Measurements from ENCODE around the gene MVB12B.

MVB12B gene

GRCh38 chr9:126342621-126343031, 16.0 kb downstream of the MVB12B start:
- Histone ChIP-seq H3K27me3 (ENCODE audit: control insufficient read depth in 5 of 5, insufficient read depth in 4 of 5, low read length in 5 of 5) (no peaks in the 10 kb centered on the region), H3K4me1 (ENCODE audit: control insufficient read depth in 5 of 5, insufficient read depth in 5 of 5, low read length in 5 of 5) (peaks cover 0 to 30% (median 15%) of the 10 kb centered on the region in 5 donors), H3K9me3 (ENCODE audit: control insufficient read depth in 5 of 5, low read length in 5 of 5) (no peaks in the 10 kb centered on the region), H3K9ac (ENCODE audit: low read length in 5 of 5) (no peak overlapping the region), H3K27ac (ENCODE audit: low read depth, low read length) (no peak overlapping the region), H3K4me3 (ENCODE audit: low read depth in 1 of 5, low read length in 5 of 5) (no peak overlapping the region), H3K36me3 (ENCODE audit: control insufficient read depth in 5 of 5, insufficient read depth in 5 of 5, low read length in 5 of 5) (peaks cover 7 to 30% (median 23%) of the 10 kb centered on the region in 5 donors)

- H3K4me1 ChIP-seq (ENCODE audit: control insufficient read depth in 5 of 5, insufficient read depth in 5 of 5, low read length in 5 of 5) = peaks cover 0 to 37% (median 19%) of the 10 kb centered on the region in 5 donors
- no peak overlapping the region for H3K9ac ChIP-seq (ENCODE audit: low read length in 5 of 5)
- H3K27ac ChIP-seq (ENCODE audit: low read depth, low read length) = no peak overlapping the region
These were observed 16.7 kb downstream of the MVB12B start for GRCh38 chr9:126343271-126343700.

DNA sequence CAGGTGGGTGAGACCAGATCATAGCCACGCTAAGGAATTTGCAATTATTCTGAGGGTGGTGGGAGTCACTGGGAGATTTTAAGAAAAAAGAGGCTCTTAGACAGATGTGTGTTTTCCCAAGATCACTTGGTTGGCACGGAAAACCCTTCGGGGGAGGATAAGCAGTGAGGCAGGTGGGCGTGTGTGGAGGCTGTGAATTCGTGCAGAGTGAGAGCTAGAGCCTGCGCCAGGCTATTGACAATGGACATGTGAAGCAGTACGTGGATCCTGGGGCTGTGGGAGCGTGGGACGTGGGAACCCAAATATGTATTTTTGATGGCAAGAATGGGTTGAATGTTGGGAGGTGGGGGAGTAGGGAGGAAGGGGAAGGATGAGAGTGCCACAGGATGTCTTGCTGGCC, 19.4 kb downstream of the MVB12B start:
- Histone ChIP-seq H3K36me3 (ENCODE audit: control insufficient read depth in 5 of 5, insufficient read depth in 5 of 5, low read length in 5 of 5) (peaks cover 4 to 22% (median 16%) of the 10 kb centered on the region in 5 donors), H3K27ac (ENCODE audit: low read depth, low read length) (no peak overlapping the region), H3K4me3 (ENCODE audit: low read depth in 1 of 5, low read length in 5 of 5) (no peak overlapping the region), H3K9me3 (ENCODE audit: control insufficient read depth in 5 of 5, low read length in 5 of 5) (peaks cover 0 to 7% (median under 1%) of the 10 kb centered on the region in 5 donors), H3K4me1 (ENCODE audit: control insufficient read depth in 5 of 5, insufficient read depth in 5 of 5, low read length in 5 of 5) (peaks cover 0 to 35% (median 28%) of the 10 kb centered on the region in 5 donors), H3K27me3 (ENCODE audit: control insufficient read depth in 5 of 5, insufficient read depth in 4 of 5, low read length in 5 of 5) (no peaks in the 10 kb centered on the region), H3K9ac (ENCODE audit: low read length in 5 of 5) (no peak overlapping the region)

More at GRCh38 chr9:126343271-126343700, 16.7 kb downstream of the MVB12B start:
- Histone ChIP-seq H3K27me3 (ENCODE audit: control insufficient read depth in 5 of 5, insufficient read depth in 4 of 5, low read length in 5 of 5) (no peaks in the 10 kb centered on the region), H3K9me3 (ENCODE audit: control insufficient read depth in 5 of 5, low read length in 5 of 5) (no peaks in the 10 kb centered on the region), H3K36me3 (ENCODE audit: control insufficient read depth in 5 of 5, insufficient read depth in 5 of 5, low read length in 5 of 5) (peaks cover 7 to 30% (median 23%) of the 10 kb centered on the region in 5 donors), H3K4me3 (ENCODE audit: low read depth in 1 of 5, low read length in 5 of 5) (no peak overlapping the region)

- H3K4me1 ChIP-seq (ENCODE audit: control insufficient read depth in 5 of 5, insufficient read depth in 5 of 5, low read length in 5 of 5) = peaks cover 0 to 35% (median 28%) of the 10 kb centered on the region in 5 donors
- H3K9ac ChIP-seq (ENCODE audit: low read length in 5 of 5) = no peak overlapping the region
- H3K9me3 ChIP-seq (ENCODE audit: control insufficient read depth in 5 of 5, low read length in 5 of 5) = peaks cover 0 to 12% (median 6%) of the 10 kb centered on the region in 5 donors
- peaks cover 0 to 15% (median 8%) of the 10 kb centered on the region in 5 donors for H3K36me3 ChIP-seq (ENCODE audit: control insufficient read depth in 5 of 5, insufficient read depth in 5 of 5, low read length in 5 of 5)
- no peak overlapping the region for H3K4me3 ChIP-seq (ENCODE audit: low read depth in 1 of 5, low read length in 5 of 5)
- H3K27ac ChIP-seq (ENCODE audit: low read depth, low read length) = peak overlapping the region; percentile 23
- no peaks in the 10 kb centered on the region for H3K27me3 ChIP-seq (ENCODE audit: control insufficient read depth in 5 of 5, insufficient read depth in 4 of 5, low read length in 5 of 5)
These were observed 20.5 kb downstream of the MVB12B start for GRCh38 chr9:126347093-126347492.

- Histone ChIP-seq H3K27ac (ENCODE audit: low read depth, low read length) (peak overlapping the region; percentile 23), H3K9ac (ENCODE audit: low read length in 5 of 5) (peak overlapping the region in 2 of 5 donors; percentile 40 to 49), H3K9me3 (ENCODE audit: control insufficient read depth in 5 of 5, low read length in 5 of 5) (peaks cover 0 to 12% (median 6%) of the 10 kb centered on the region in 5 donors), H3K27me3 (ENCODE audit: control insufficient read depth in 5 of 5, insufficient read depth in 4 of 5, low read length in 5 of 5) (no peaks in the 10 kb centered on the region), H3K4me3 (ENCODE audit: low read depth in 1 of 5, low read length in 5 of 5) (peak overlapping the region in 2 of 5 donors; percentile 38 to 49), H3K4me1 (ENCODE audit: control insufficient read depth in 5 of 5, insufficient read depth in 5 of 5, low read length in 5 of 5) (peaks cover 0 to 28% (median 23%) of the 10 kb centered on the region in 5 donors), H3K36me3 (ENCODE audit: control insufficient read depth in 5 of 5, insufficient read depth in 5 of 5, low read length in 5 of 5) (peaks cover 0 to 11% (median 8%) of the 10 kb centered on the region in 5 donors)
These were observed 21.5 kb downstream of the MVB12B start for GRCh38 chr9:126347911-126348760.

DNA sequence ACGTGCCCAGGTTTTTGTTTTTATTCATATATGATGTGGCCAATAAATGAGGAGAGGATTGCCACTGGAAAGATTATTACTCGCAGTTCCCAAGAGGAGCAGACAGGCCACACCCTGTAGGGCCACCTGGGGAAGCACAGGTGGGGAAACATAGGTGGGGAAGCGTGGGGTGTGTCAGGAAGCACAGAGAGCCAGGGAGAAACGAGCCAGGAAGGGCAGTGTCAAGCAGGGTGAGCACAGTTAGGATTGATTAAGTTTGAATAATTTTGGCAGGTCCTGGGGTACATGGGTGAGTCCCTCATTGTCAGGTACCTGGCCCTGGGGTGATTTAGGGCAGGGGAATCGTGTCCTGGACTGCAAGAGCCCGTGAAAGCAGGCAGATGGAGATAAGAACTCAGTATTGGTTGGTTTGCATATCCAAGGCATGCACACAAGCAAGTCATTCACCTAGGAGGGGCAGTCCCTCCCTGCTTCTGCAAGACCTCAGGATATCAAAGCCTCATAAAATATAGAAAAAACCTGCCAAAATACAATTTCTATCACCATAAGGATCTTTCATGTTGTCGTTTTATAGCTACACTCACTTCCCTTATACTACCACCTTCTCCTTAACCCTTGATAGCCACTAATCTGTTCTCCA, 22.4 kb downstream of the MVB12B start:
- no peaks in the 10 kb centered on the region for H3K27me3 ChIP-seq (ENCODE audit: control insufficient read depth in 5 of 5, insufficient read depth in 4 of 5, low read length in 5 of 5)
- H3K4me1 ChIP-seq (ENCODE audit: control insufficient read depth in 5 of 5, insufficient read depth in 5 of 5, low read length in 5 of 5) = peaks cover 0 to 24% (median 19%) of the 10 kb centered on the region in 5 donors
- H3K9me3 ChIP-seq (ENCODE audit: control insufficient read depth in 5 of 5, low read length in 5 of 5) = peaks cover 0 to 12% (median 6%) of the 10 kb centered on the region in 5 donors
- peaks cover 0 to 11% (median 8%) of the 10 kb centered on the region in 5 donors for H3K36me3 ChIP-seq (ENCODE audit: control insufficient read depth in 5 of 5, insufficient read depth in 5 of 5, low read length in 5 of 5)
- H3K9ac ChIP-seq (ENCODE audit: low read length in 5 of 5) = no peak overlapping the region
- no peak overlapping the region for H3K27ac ChIP-seq (ENCODE audit: low read depth, low read length)
- H3K4me3 ChIP-seq (ENCODE audit: low read depth in 1 of 5, low read length in 5 of 5) = no peak overlapping the region

- Histone ChIP-seq H3K9ac (ENCODE audit: low read length in 5 of 5) (peak overlapping the region in 1 of 5 donors; percentile 17), H3K36me3 (ENCODE audit: control insufficient read depth in 5 of 5, insufficient read depth in 5 of 5, low read length in 5 of 5) (no peaks in the 10 kb centered on the region), H3K27ac (ENCODE audit: low read depth, low read length) (no peak overlapping the region), H3K27me3 (ENCODE audit: control insufficient read depth in 5 of 5, insufficient read depth in 4 of 5, low read length in 5 of 5) (no peaks in the 10 kb centered on the region), H3K4me3 (ENCODE audit: low read depth in 1 of 5, low read length in 5 of 5) (no peak overlapping the region), H3K4me1 (ENCODE audit: control insufficient read depth in 5 of 5, insufficient read depth in 5 of 5, low read length in 5 of 5) (peaks cover 0 to 7% (median 3%) of the 10 kb centered on the region in 5 donors), H3K9me3 (ENCODE audit: control insufficient read depth in 5 of 5, low read length in 5 of 5) (peaks cover 0 to 14% (median 6%) of the 10 kb centered on the region in 5 donors)
These were observed 28.5 kb downstream of the MVB12B start for GRCh38 chr9:126354887-126355770.

DNA sequence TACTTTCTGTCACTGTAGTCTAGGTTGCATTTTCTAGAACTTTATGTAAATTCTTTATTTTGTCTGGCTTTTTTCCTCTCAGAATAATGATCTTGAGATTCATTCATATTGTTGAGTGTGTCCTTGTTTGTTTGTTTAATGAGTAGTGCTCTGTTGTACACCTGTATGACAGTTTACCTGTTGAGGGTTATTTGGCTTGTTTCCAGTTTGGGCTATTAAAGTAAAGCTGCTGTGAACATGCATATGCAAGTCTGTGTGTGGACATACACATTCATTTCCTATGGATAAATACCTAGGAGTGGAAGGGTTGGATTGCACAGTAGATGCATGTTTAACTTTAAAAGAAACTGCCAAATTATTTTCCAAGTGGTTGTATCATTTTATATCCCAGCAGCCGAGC, 30.4 kb downstream of the MVB12B start:
- no peak overlapping the region for H3K4me3 ChIP-seq (ENCODE audit: low read depth in 1 of 5, low read length in 5 of 5)
- peaks cover 0 to 7% (median 3%) of the 10 kb centered on the region in 5 donors for H3K4me1 ChIP-seq (ENCODE audit: control insufficient read depth in 5 of 5, insufficient read depth in 5 of 5, low read length in 5 of 5)
- H3K9me3 ChIP-seq (ENCODE audit: control insufficient read depth in 5 of 5, low read length in 5 of 5) = peaks cover 3 to 19% (median 8%) of the 10 kb centered on the region in 5 donors
- no peaks in the 10 kb centered on the region for H3K27me3 ChIP-seq (ENCODE audit: control insufficient read depth in 5 of 5, insufficient read depth in 4 of 5, low read length in 5 of 5)
- no peak overlapping the region for H3K9ac ChIP-seq (ENCODE audit: low read length in 5 of 5)
- no peak overlapping the region for H3K27ac ChIP-seq (ENCODE audit: low read depth, low read length)
- H3K36me3 ChIP-seq (ENCODE audit: control insufficient read depth in 5 of 5, insufficient read depth in 5 of 5, low read length in 5 of 5) = no peaks in the 10 kb centered on the region

DNA sequence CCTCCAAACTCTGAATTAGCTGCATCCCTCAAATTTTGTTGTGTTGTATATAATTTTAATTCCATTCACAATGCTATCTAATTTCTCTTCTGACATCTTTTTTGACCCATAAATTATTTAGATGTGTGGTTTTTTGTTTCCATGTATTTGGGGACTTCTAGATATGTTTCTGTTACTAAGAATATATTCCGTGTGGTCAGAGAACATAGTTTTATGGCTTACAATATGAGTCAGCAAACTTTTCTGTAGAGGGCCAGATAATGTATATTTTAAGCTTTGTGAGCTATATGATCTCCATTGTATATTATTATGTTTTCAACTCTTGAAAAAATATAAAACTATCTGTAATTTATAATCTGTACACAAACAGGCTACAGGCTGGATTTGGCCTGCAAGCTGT, 33.4 kb downstream of the MVB12B start:
- H3K36me3 ChIP-seq (ENCODE audit: control insufficient read depth in 5 of 5, insufficient read depth in 5 of 5, low read length in 5 of 5) = peaks cover 0 to 3% (median 0%) of the 10 kb centered on the region in 5 donors

More for the DNA sequence above, 33.4 kb downstream of the MVB12B start:
- peaks cover 3 to 27% (median 14%) of the 10 kb centered on the region in 5 donors for H3K9me3 ChIP-seq (ENCODE audit: control insufficient read depth in 5 of 5, low read length in 5 of 5)
- no peak overlapping the region for H3K9ac ChIP-seq (ENCODE audit: low read length in 5 of 5)
- peaks cover 0 to 7% (median 3%) of the 10 kb centered on the region in 5 donors for H3K4me1 ChIP-seq (ENCODE audit: control insufficient read depth in 5 of 5, insufficient read depth in 5 of 5, low read length in 5 of 5)
- H3K27me3 ChIP-seq (ENCODE audit: control insufficient read depth in 5 of 5, insufficient read depth in 4 of 5, low read length in 5 of 5) = no peaks in the 10 kb centered on the region
- H3K4me3 ChIP-seq (ENCODE audit: low read depth in 1 of 5, low read length in 5 of 5) = no peak overlapping the region
- H3K27ac ChIP-seq (ENCODE audit: low read depth, low read length) = no peak overlapping the region
